HepG2 (cell line): Measurements from ENCODE around the gene C11orf68. TPM values are rescaled to one million over a fixed set of nuclear protein-coding genes. Genes with fewer than 3 reads are reported as not detected.

Source experiments
- HCFC1 ChIP-seq: fragments of 150-350 bp; IDR thresholded peaks from 2 replicates; pipeline ENCODE4 v1.6.1; 2014; ENCODE audit warnings: low read depth, low read length
- HOXD1 ChIP-seq: sonication (generic); formaldehyde crosslinking; IDR thresholded peaks from 2 replicates; pipeline ENCODE4 v1.5.0; 2020; ENCODE audit warnings: missing genetic modification reagents
- MXD4 ChIP-seq: IDR thresholded peaks from 2 replicates; pipeline ENCODE4 v1.6.1; 2016; ENCODE audit warnings: mild to moderate bottlenecking, missing biosample characterization, missing genetic modification reagents
- NFE2L1 ChIP-seq: sonication (generic); formaldehyde crosslinking; IDR thresholded peaks from 2 replicates; pipeline ENCODE4 v1.4.0; 2020; ENCODE audit warnings: missing genetic modification reagents, mild to moderate bottlenecking, borderline replicate concordance
- RBAK ChIP-seq: sonication (generic); formaldehyde crosslinking; IDR thresholded peaks from 2 replicates; pipeline ENCODE4 v1.5.1; 2020; ENCODE audit warnings: mild to moderate bottlenecking, missing genetic modification reagents
- RCOR2 ChIP-seq: IDR thresholded peaks from 2 replicates; pipeline ENCODE4 v1.6.1; 2016; ENCODE audit warnings: missing biosample characterization, missing genetic modification reagents
- SIN3B ChIP-seq: fragments of 150-350 bp; IDR thresholded peaks from 2 replicates; pipeline ENCODE4 v1.6.1; 2014; ENCODE audit warnings: low read length
- XRCC5 ChIP-seq: fragments of 200-400 bp; formaldehyde crosslinking; optimal IDR thresholded peaks from 2 replicates; pipeline ENCODE3; 2017; ENCODE audit warnings: mild to moderate bottlenecking, low read length
- ZFP82 ChIP-seq: sonication (generic); formaldehyde crosslinking; IDR thresholded peaks from 2 replicates; pipeline ENCODE4 v1.5.1; 2020; ENCODE audit warnings: mild to moderate bottlenecking, missing genetic modification reagents, borderline replicate concordance
- ZNF292 ChIP-seq: sonication (generic); formaldehyde crosslinking; IDR thresholded peaks from 2 replicates; pipeline ENCODE4 v1.8.1; 2022; ENCODE audit warnings: mild to moderate bottlenecking, low read depth, missing genetic modification reagents, borderline replicate concordance
- ZNF451 ChIP-seq: sonication (generic); formaldehyde crosslinking; IDR thresholded peaks from 2 replicates; pipeline ENCODE4 v1.5.0; 2020; ENCODE audit warnings: mild to moderate bottlenecking, missing genetic modification reagents
- ZNF556 ChIP-seq: sonication (generic); formaldehyde crosslinking; IDR thresholded peaks from 2 replicates; pipeline ENCODE4 v1.4.0; 2020; ENCODE audit warnings: mild to moderate bottlenecking, missing genetic modification reagents, borderline replicate concordance
- ZNF567 ChIP-seq: sonication (generic); formaldehyde crosslinking; IDR thresholded peaks from 2 replicates; pipeline ENCODE4 v1.8.1; 2023; ENCODE audit warnings: mild to moderate bottlenecking, missing genetic modification reagents, borderline replicate concordance
- polyA plus RNA-seq, 8 experiments: library from polyadenylated mRNA; depleted of rRNA in 3 of 8; stranded (reverse) in 7 of 8; unstranded in 1 of 8; fragments of >200 nt; fragmentation: Illumina TruSeq in 4 of 8; extraction: Trizol in 4 of 8; gene quantifications; 2 replicates each; pipeline versions ENCODE4 v1.2.1 to v1.2.3, GENCODE V29; 2011 to 2016; ENCODE audit warnings: low read depth in 4 of 8, missing spikeins in 1 of 8, mixed read lengths in 1 of 8; ENCODE audit not compliant: insufficient read depth in 1 of 8
- total RNA-seq, 5 experiments: library from RNA; depleted of rRNA; stranded (reverse); fragments of >200 nt; fragmentation: Illumina TruSeq; extraction: Trizol; gene quantifications; 2 replicates each; pipeline ENCODE4 v1.2.3, GENCODE V29; 2016; ENCODE audit warnings: low read depth in 1 of 5
- TF ChIP-seq, protein P1 (sequence below), 2 experiments: sonication (generic) in 1 of 2; formaldehyde crosslinking in 1 of 2; IDR thresholded peaks; 2 replicates each; pipeline versions ENCODE4 v1.6.1 to v1.9.0; 2014 to 2022; ENCODE audit warnings: antibody characterized with exemption in 1 of 2, borderline replicate concordance in 1 of 2, inconsistent platforms in 1 of 2, low read depth in 1 of 2, missing genetic modification reagents in 1 of 2
- TF ChIP-seq, protein P2 (sequence below): sonication (generic); formaldehyde crosslinking; IDR thresholded peaks from 2 replicates; pipeline ENCODE4 v1.4.0; 2020; ENCODE audit warnings: mild to moderate bottlenecking, missing genetic modification reagents, borderline replicate concordance
- TF ChIP-seq, protein P3 (sequence below): sonication (generic); formaldehyde crosslinking; IDR thresholded peaks from 2 replicates; pipeline ENCODE4 v1.4.0; 2020; ENCODE audit warnings: missing genetic modification reagents

The C11orf68 gene
- total and polyA plus RNA-seq, 2 of the 13 experiments (the other 11 are each of a cell fraction or from before 2014, with no cell fraction given) = 8.4 to 28.3 TPM

DNA sequence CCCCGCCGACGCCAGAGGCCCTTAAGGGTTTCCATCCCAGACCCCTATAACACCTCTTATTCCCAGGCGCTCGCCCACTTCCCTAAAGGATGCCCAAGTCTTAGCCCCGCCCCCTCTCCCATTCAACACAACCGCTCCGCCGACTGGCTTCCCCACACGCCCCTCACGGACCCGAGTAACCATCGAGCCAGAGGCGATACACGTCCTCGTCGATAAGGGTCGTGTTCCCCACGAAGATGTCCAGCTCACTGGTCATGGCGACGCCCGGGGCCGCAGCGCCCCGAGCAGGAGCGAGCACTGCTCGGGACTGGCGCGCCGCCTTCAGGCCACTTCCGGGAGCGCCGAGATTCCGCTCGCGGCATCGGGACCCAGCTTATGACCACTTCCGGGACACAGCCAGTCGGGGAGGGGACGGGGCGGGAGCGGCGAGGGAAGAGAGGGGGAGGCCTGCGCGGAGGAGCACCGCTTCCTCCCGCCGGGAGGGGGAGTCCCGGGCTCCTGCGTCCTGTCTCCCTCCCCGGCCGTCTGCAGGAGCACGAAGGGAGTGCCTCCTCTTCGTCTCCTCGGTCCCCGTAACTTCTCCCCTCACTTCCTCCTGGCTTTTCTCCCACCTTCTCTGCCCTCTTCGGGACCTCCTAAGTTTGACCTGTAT, 30.6 kb downstream of the C11orf68 start, which contains the start of gene FIBP (continued):
- TF ChIP-seq ZNF292 (CRISPR knock-in tag) (no peak), RBAK (CRISPR knock-in tag) (no peak), ZNF556 (no peak; the same call in 1 of the 2 replicates), ZNF451 (no peak), NFE2L1 (CRISPR knock-in tag) (no peak), RCOR2 (CRISPR knock-in tag) (no peak), XRCC5 (peak; percentile 71), ZFP82 (CRISPR knock-in tag) (peak; percentile 55; the same call in 1 of the 2 replicates), HCFC1 (no peak), MXD4 (CRISPR knock-in tag) (no peak; the same call in 1 of the 2 replicates), HOXD1 (no peak), ZNF567 (CRISPR knock-in tag) (0 out of 2 replicates have a peak, but pooled peaks have one; percentile 77), SIN3B (no peak)
- TF ChIP-seq, protein P1, sequence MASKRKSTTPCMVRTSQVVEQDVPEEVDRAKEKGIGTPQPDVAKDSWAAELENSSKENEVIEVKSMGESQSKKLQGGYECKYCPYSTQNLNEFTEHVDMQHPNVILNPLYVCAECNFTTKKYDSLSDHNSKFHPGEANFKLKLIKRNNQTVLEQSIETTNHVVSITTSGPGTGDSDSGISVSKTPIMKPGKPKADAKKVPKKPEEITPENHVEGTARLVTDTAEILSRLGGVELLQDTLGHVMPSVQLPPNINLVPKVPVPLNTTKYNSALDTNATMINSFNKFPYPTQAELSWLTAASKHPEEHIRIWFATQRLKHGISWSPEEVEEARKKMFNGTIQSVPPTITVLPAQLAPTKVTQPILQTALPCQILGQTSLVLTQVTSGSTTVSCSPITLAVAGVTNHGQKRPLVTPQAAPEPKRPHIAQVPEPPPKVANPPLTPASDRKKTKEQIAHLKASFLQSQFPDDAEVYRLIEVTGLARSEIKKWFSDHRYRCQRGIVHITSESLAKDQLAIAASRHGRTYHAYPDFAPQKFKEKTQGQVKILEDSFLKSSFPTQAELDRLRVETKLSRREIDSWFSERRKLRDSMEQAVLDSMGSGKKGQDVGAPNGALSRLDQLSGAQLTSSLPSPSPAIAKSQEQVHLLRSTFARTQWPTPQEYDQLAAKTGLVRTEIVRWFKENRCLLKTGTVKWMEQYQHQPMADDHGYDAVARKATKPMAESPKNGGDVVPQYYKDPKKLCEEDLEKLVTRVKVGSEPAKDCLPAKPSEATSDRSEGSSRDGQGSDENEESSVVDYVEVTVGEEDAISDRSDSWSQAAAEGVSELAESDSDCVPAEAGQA (IDR thresholded peaks at IDR 0.05; ENCODE audit: low read depth) = peak; percentile 83; the same call in 1 of the 2 replicates
- TF ChIP-seq, protein P1 (CRISPR knock-in tag; IDR thresholded peaks at IDR 0.05; ENCODE audit: borderline replicate concordance) = no peak
- TF ChIP-seq, protein P2, sequence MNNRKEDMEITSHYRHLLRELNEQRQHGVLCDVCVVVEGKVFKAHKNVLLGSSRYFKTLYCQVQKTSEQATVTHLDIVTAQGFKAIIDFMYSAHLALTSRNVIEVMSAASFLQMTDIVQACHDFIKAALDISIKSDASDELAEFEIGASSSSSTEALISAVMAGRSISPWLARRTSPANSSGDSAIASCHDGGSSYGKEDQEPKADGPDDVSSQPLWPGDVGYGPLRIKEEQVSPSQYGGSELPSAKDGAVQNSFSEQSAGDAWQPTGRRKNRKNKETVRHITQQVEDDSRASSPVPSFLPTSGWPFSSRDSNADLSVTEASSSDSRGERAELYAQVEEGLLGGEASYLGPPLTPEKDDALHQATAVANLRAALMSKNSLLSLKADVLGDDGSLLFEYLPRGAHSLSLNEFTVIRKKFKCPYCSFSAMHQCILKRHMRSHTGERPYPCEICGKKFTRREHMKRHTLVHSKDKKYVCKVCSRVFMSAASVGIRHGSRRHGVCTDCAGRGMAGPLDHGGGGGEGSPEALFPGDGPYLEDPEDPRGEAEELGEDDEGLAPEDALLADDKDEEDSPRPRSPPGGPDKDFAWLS (CRISPR knock-in tag) = no peak
- TF ChIP-seq, protein P3, sequence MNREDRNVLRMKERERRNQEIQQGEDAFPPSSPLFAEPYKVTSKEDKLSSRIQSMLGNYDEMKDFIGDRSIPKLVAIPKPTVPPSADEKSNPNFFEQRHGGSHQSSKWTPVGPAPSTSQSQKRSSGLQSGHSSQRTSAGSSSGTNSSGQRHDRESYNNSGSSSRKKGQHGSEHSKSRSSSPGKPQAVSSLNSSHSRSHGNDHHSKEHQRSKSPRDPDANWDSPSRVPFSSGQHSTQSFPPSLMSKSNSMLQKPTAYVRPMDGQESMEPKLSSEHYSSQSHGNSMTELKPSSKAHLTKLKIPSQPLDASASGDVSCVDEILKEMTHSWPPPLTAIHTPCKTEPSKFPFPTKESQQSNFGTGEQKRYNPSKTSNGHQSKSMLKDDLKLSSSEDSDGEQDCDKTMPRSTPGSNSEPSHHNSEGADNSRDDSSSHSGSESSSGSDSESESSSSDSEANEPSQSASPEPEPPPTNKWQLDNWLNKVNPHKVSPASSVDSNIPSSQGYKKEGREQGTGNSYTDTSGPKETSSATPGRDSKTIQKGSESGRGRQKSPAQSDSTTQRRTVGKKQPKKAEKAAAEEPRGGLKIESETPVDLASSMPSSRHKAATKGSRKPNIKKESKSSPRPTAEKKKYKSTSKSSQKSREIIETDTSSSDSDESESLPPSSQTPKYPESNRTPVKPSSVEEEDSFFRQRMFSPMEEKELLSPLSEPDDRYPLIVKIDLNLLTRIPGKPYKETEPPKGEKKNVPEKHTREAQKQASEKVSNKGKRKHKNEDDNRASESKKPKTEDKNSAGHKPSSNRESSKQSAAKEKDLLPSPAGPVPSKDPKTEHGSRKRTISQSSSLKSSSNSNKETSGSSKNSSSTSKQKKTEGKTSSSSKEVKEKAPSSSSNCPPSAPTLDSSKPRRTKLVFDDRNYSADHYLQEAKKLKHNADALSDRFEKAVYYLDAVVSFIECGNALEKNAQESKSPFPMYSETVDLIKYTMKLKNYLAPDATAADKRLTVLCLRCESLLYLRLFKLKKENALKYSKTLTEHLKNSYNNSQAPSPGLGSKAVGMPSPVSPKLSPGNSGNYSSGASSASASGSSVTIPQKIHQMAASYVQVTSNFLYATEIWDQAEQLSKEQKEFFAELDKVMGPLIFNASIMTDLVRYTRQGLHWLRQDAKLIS = 0 out of 2 replicates have a peak, but pooled peaks have one; percentile 61
